GM12891 (cell line): Measurements from ENCODE around the gene AP1M1.

Source experiments
- POLR2A ChIP-seq: IDR thresholded peaks from 2 replicates; pipeline ENCODE4 v1.6.1; 2011; ENCODE audit warnings: low read depth, low read length, control low read depth
- TAF1 ChIP-seq: IDR thresholded peaks from 2 replicates; pipeline ENCODE4 v1.6.1; 2011; ENCODE audit warnings: low read depth, low read length, control low read depth

GRCh38 chr19:16272945-16273344, 75.2 kb downstream of the AP1M1 start:
- TF ChIP-seq TAF1 (no peak), POLR2A (no peak)
